HG02840 (cell line): ENCODE data around the gene POLR3F.
"Not testable (repeated sequence)": the region's sequence is repeated elsewhere in the genome, so short reads cannot be mapped to it uniquely, and the experiment has no call there.

Source experiments
- ATAC-seq: cut with Tn5 transposase; IDR thresholded peaks from one replicate; pipeline ENCODE4 v1.9.1; 2021; ENCODE audit warnings: mild to moderate bottlenecking, moderate library complexity, moderate number of reproducible peaks; ENCODE audit not compliant: unreplicated experiment, low FRiP score

Gene POLR3F

GRCh38 chr20:18466894-18467730 lies at the start of gene POLR3F, which contains the start of gene DZANK1:
Gene POLR3F, plus strand, starts transcription at chr20:18467390. Its CDS starts 117 bp downstream, at chr20:18467507.
Gene DZANK1, minus strand, starts transcription at chr20:18467030. Its CDS starts 1,672 bp downstream, at chr20:18465358.
- peak; percentile 92 for ATAC-seq

DNA sequence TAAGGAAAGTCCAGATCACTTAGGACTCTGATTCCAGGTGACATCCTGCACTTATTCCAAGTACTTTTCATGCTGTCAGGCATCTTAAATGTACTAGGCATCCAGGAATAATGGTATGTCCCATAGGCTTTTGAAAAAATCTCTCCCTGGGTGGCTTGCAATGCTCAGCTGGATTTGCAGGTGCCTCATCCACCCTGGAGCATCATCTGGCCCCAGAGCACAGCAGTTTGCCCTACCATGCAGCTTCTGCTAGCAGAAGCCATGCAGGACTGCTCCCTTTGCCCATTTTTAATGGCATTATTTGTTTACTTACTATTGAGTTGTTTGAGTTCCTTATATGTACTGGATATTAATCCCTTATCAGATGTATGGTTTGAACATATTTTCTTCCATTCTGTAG lies 45.6 kb upstream of the POLR3F start:
- ATAC-seq: no peak

GRCh38 chr20:18427214-18427613 lies 40.0 kb upstream of the POLR3F start:
- ATAC-seq: no peak

DNA sequence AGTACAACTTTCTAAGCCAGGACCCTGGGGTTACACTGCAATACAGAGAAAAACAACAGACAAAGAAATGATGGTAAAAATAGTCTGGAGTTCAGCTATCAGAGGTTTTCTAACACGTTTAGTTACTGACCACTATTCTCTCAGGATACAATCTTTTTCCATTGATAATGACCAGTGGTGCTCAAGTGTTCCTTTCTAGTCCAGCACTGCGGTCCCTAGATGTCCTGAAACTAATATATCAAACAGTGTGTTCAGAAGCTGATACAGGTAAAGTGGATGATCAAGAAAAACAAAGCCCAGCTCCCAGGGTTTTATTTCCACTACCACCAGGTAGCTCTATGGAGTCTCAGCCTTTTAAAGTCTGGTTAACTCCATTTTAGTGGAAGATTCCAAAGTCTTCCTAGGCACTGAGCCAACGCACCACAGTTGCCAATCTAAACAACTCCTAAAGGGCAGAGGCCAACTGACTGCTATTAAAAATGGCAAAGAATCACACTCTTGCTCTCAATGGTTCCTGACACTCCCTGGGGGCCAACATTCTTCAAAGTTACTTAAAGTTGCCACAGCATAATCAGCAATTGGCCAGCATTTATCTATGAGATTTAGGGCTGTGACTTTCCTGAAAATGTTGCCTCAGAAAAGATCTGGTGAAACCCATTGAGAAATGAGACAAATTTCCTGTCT lies 38.6 kb upstream of the POLR3F start:
- no peak for ATAC-seq

DNA sequence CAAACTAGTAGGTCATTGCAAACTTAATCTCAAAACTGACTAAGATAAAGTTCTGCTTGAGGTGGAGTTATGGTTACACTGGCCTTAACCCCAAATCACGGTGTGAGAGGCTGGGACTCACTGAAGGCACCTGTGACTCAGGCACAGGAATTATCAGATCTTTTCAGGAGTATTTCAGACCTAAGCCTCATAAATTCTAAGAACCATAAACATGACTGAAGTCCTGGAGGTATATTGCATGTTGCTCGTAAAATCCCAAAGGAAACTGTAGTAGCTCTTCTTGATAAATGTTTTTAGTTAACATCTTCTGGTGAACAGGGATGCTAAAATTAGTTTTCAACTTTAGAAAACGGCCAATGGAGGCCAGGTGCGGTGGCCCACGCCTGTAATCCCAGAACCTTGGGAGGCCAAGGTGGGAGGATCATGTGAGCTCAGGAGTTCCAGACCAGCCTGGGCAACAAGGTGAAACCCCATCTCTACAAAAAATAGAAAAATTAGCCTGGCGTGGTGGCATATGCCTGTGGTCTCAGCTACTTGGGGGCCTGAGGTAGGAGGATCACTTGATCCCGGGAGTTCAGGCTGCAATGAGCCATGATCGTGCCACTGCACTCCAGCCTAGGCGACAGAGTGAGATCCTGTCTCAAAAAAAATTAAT lies 36.9 kb upstream of the POLR3F start:
- ATAC-seq: no peak

GRCh38 chr20:18431206-18431605 lies 36.0 kb upstream of the POLR3F start:
- no peak for ATAC-seq

DNA sequence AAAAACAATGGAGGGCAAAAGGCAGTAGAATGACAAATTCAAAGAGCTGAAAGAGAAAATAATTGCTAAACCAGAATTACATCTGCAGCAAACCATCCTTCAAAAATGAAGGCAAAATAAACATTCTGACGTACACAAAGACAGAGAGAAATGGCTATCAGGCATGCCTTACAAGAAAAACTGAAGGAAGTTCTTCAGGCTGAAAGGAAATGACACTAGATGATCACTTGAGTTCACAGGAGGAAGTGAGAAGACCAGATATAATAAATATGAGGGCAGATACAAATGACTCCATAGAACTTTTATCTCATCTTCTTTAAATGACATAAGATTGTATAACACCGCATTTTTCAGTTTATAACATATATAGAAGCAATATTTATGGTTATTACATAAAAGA lies 30.3 kb upstream of the POLR3F start:
- ATAC-seq: no peak

- ATAC-seq: no peak
These were observed 26.8 kb upstream of the POLR3F start for GRCh38 chr20:18440403-18440802.

DNA sequence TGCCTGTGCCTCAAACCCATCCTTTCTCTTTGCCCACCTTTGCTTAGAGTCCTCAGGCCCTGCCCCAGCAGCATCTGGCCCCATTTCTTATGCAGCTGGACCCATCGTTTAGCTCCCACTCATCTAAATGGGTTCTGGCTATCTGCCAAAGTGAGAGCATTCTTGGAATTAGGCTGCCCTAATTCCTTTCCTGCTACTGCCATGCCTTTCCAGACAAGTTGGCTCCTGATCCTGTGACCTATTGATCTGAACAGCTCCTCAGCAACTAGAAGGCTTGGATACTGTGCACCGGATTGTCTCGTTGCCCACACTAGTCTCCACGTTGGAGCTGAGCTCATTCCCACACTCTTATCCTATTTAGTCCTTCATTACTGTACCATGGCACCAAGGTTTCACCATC lies 23.3 kb upstream of the POLR3F start:
- no peak for ATAC-seq

DNA sequence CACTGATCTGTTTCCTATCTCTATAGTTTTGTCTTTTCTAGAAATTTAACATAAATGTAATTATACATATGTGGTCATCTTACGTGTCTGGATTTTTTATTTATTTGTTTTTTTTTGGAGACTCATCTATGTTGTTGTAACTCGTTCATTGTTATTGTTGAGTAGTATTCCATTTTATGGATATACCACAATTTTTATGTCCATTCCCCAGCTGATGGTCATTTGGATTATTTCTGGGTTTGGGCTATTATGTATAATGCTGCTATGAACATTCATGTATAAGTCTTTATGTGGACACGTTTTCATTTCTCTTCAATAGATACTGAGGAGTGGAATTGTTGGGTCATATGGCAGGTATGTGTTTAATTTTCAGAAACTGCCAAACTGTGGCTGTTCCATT lies 10.6 kb upstream of the POLR3F start:
- no peak for ATAC-seq

GRCh38 chr20:18465536-18466200 lies 1.5 kb upstream of the POLR3F start:
- ATAC-seq: no peak

DNA sequence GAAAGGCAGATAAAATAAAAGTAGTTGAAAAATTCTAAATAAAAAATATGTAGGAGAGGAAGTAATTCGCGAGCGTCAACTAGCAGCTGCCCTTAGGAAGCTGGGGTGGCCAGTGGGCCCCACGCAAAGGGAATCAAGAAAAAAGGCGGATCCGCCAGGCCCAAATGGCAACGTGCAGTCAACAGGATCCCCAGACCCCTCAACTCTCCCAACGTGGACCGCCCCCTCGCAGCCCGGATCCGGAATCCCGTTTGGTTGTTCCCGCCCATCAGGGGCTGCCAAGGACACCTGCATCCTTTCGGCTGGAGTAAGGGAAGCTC lies 656 bp upstream of the POLR3F start:
- peak; percentile 31 for ATAC-seq

- no peak for ATAC-seq
These were observed 10.0 kb downstream of the POLR3F start for GRCh38 chr20:18477218-18477617.

- no peak for ATAC-seq
These were observed 10.6 kb downstream of the POLR3F start for GRCh38 chr20:18477821-18478220.

DNA sequence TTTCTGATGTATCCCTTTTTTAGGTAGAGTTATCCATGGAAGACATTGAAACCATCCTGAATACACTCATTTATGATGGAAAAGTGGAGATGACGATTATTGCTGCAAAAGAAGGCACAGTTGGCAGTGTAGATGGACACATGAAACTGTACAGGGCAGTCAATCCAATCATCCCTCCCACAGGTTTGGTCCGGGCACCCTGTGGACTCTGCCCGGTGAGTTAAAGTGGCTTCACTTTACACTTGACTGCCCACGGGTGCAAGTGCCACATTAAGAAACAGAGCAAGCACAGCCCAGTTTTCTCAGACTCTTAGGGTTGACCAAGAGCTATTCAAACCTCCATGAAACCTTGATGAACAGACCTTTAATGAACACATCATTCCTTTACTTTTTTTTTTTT lies 14.4 kb downstream of the POLR3F start:
- ATAC-seq: no peak

DNA sequence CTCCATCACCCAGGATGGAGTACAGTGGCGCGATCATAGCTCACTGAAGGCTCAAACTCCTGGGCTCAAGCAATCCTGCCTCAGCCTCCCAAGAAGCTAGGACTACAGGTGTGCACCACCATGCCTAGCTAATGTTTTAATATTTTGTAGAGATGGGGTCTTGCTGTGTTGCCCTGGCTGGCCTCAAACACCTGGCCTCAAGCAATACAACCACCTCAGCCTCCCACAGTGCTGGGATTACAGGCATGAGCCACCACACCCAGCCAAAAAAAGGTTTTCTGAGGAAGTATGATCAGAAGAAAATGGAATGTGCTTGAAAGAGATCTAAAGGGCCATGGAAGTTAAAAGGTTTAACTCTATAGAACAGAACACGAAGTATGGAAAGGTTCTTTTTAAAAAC lies 21.1 kb downstream of the POLR3F start:
- no peak for ATAC-seq

DNA sequence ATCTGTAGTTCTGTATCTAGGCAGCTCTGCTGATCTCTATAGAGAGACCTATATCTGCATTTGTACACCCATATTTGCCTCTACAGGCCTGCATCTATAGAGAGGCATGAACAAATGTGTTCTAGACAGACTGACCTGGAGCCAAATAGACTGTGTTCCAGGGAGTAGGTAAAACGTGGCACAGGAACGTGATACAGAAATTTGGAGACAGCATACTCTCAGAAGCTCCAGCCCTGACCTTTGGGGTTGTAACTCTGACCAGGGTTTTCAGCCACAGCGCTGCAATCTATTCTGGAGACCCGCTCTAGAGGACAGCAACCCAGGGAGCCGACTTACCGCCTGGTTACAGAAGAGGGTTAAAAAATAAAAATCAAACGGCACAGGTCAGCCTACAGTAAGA lies 28.9 kb downstream of the POLR3F start:
- no peak for ATAC-seq

GRCh38 chr20:18496740-18497592 lies 29.8 kb downstream of the POLR3F start, which contains the start of gene RBBP9:
Gene RBBP9, minus strand, starts transcription at chr20:18497225. Its CDS starts 58 bp downstream, at chr20:18497167.
- ATAC-seq: peak; percentile 98

DNA sequence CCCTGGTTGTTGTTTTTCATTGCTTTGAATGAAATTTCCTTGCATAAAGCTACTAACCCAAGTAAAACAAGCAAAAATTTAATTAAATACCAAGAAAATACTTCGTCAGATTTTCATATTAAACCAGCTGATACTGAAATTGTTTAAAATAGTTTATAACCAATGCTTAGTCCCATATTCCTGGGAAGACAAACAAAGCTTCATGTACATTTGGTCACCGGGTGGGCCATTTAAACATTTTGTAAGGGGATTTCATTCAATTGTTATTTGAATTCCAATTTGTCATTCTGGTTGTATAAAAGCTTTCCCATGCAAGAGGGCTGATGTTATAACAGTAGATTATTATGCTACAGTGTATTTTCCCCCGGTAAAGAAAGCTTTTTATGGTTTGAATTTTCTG lies 30.4 kb downstream of the POLR3F start:
- no peak for ATAC-seq

GRCh38 chr20:18501672-18502071 lies 34.5 kb downstream of the POLR3F start:
- not testable (repeated sequence) for ATAC-seq
